Measurements from ENCODE around the gene EIF4E.

GRCh38 chr4:98919996-98920395 lies 8.9 kb downstream of the EIF4E start:
- TF ChIP-seq POLR2A (IDR thresholded peaks at IDR 0.05), result no peak
- TF ChIP-seq CTCF (IDR thresholded peaks at IDR 0.05), result no peak
- no peak for TF ChIP-seq POLR2AphosphoS5 (IDR thresholded peaks at IDR 0.05)
- no peak for TF ChIP-seq EP300 (IDR thresholded peaks at IDR 0.05)

Data from gastroesophageal sphincter (tissue), 3 donors.